Gastroesophageal sphincter (tissue), 4 donors: ENCODE measurements around the gene FAM117A. TPM values are rescaled to one million over a fixed set of nuclear protein-coding genes. Genes with fewer than 3 reads are reported as not detected.
A peak's percentile ranks its signal among the peaks of the same experiment; 100 is the strongest.

Experiments used
- ATAC-seq: fragments of 150-250 bp; one replicate; pipeline ENCODE4 v1.9.1; 2016; ENCODE audit warnings: mild to moderate bottlenecking, moderate library complexity
- H3K27ac ChIP-seq, 4 donors: fragments of 200-600 bp; sonication (generic) in 3 of 4; 1 replicate in 3 of 4; 2 replicates in 1 of 4; pipeline ENCODE4 v1.5.1; 2016 to 2019
- H3K27me3 ChIP-seq: fragments of 200-600 bp; sonication (generic); one replicate; pipeline ENCODE4 v1.5.1; 2019
- H3K36me3 ChIP-seq, 2 donors: fragments of 200-600 bp; sonication (generic); one replicate each; pipeline ENCODE4 v1.5.1; 2019; ENCODE audit warnings: control low read depth in 1 of 2
- H3K4me1 ChIP-seq, 3 donors: fragments of 200-600 bp; sonication (generic); 1 replicate in 2 of 3; 2 replicates in 1 of 3; pipeline ENCODE4 v1.5.1; 2016 to 2019; ENCODE audit warnings: control low read depth in 2 of 3
- H3K4me3 ChIP-seq, 2 donors: fragments of 200-600 bp; sonication (generic); one replicate each; pipeline ENCODE4 v1.5.1; 2019; ENCODE audit warnings: mild to moderate bottlenecking in 1 of 2, moderate library complexity in 1 of 2
- H3K9me3 ChIP-seq, 3 donors: fragments of 200-600 bp; sonication (generic); one replicate each; pipeline ENCODE4 v1.5.1; 2017 to 2019; ENCODE audit warnings: control low read depth in 2 of 3
- EP300 ChIP-seq: sonication (generic); formaldehyde crosslinking; IDR thresholded peaks from one replicate; pipeline ENCODE4 v1.6.1; 2017; ENCODE audit warnings: antibody characterized with exemption, mild to moderate bottlenecking
- POLR2A ChIP-seq, 2 donors: fragments of 450-650 bp; IDR thresholded peaks; one replicate each; pipeline ENCODE4 v1.6.1; 2017; ENCODE audit warnings: antibody characterized with exemption in 2 of 2, mild to moderate bottlenecking in 2 of 2, moderate library complexity in 1 of 2
- POLR2AphosphoS5 ChIP-seq: sonication (generic); formaldehyde crosslinking; IDR thresholded peaks from one replicate; pipeline ENCODE4 v1.6.1; 2017; ENCODE audit warnings: antibody characterized with exemption
- WGBS, 2 donors: methylation state at CpG; one replicate each; pipeline ENCODE4 v1.1.5; 2018; ENCODE audit warnings: low coverage in 1 of 2; 5-methylcytosine and 5-hydroxymethylcytosine counted together
- total RNA-seq, 4 donors: library from RNA; depleted of rRNA; stranded (reverse); fragments of >200 nt; gene quantifications; one replicate each; pipeline ENCODE4 v1.1.0, GENCODE V29; 2016
- TF ChIP-seq, protein P1 (sequence below), 4 experiments: fragments of 200-600 bp in 2 of 4; fragments of 450-650 bp in 2 of 4; sonication (generic) in 1 of 4; IDR thresholded peaks; one replicate each; pipeline ENCODE4 v1.5.1; 2017 to 2019; ENCODE audit warnings: antibody characterized with exemption in 4 of 4, mild to moderate bottlenecking in 2 of 4, moderate library complexity in 2 of 4

The FAM117A gene
- total RNA-seq, 4 donors from 2014 or later, result 12.4 to 39.5 (median 19.8) TPM

DNA sequence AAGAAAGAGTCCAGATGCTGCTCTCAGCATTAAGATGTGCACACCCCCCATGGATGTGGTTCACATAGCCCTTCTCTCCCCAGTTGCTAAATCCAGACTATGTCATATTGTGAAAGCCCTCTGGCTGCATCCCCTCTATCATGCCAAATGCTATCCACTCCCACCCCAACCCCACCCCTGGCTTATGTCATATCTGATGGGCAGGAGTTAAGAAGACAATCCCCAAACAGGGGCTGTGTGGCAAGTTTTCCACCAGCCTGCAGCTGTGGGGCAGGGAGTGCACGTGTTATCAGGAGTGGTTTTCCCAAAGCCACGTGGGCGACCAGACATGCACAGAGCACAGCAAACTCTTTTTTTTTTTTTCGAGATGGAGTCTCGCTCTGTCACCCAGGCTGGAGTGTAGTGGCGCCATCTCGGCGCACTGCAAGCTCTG lies 10.0 kb downstream of the FAM117A start:
- TF ChIP-seq, protein P1, sequence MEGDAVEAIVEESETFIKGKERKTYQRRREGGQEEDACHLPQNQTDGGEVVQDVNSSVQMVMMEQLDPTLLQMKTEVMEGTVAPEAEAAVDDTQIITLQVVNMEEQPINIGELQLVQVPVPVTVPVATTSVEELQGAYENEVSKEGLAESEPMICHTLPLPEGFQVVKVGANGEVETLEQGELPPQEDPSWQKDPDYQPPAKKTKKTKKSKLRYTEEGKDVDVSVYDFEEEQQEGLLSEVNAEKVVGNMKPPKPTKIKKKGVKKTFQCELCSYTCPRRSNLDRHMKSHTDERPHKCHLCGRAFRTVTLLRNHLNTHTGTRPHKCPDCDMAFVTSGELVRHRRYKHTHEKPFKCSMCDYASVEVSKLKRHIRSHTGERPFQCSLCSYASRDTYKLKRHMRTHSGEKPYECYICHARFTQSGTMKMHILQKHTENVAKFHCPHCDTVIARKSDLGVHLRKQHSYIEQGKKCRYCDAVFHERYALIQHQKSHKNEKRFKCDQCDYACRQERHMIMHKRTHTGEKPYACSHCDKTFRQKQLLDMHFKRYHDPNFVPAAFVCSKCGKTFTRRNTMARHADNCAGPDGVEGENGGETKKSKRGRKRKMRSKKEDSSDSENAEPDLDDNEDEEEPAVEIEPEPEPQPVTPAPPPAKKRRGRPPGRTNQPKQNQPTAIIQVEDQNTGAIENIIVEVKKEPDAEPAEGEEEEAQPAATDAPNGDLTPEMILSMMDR (IDR thresholded peaks at IDR 0.05), result no peak
- no peak for TF ChIP-seq EP300
- no peak for TF ChIP-seq POLR2A (IDR thresholded peaks at IDR 0.05)
- TF ChIP-seq POLR2AphosphoS5, result no peak
- H3K9me3 ChIP-seq, result no peaks in the 10 kb centered on the region
- 90% methylated on average over 3 of the region's 8 CpGs; no CpG with 5 or more reads in 1 of the 2 donors for WGBS, 2 donors
- peak overlapping the region in 1 of 4 donors; percentile 43 for H3K27ac ChIP-seq
- no peak overlapping the region for H3K4me3 ChIP-seq
- no peaks in the 10 kb centered on the region for H3K27me3 ChIP-seq
- peaks cover 0 to 64% (median 0%) of the 10 kb centered on the region in 3 donors for H3K4me1 ChIP-seq
- H3K36me3 ChIP-seq, result peaks cover 0 to 9% of the 10 kb centered on the region in 2 donors
- peak; percentile 84 for ATAC-seq

DNA sequence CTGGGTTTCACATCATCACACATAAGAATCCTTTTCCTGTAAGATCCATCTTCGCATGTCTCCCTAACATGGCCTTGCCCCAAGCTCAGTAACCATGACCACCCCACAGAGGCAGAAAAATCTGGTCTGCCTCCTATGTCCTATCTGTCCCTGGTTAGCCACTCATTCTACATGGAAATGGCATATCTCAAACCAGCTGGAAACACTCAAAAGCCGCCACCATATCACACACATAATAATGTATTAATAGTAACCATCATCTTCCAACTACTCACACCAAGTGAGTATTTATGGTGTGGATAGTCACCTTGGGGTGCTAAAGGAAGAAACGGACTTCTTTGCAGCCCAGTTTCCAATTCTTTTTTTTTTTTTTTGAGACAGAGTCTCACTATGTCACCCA lies 11.4 kb downstream of the FAM117A start:
- 67 to 82% methylated on average over 3 of the region's 3 CpGs for WGBS, 2 donors
- no peak for TF ChIP-seq EP300
- TF ChIP-seq, protein P1 (IDR thresholded peaks at IDR 0.05), result no peak
- TF ChIP-seq POLR2A (IDR thresholded peaks at IDR 0.05), result no peak
- Histone ChIP-seq H3K27ac (no peak overlapping the region), H3K36me3 (peaks cover 0 to under 1% of the 10 kb centered on the region in 2 donors), H3K4me3 (no peak overlapping the region), H3K27me3 (no peaks in the 10 kb centered on the region), H3K9me3 (no peaks in the 10 kb centered on the region), H3K4me1 (peaks cover 0 to 56% (median 0%) of the 10 kb centered on the region in 3 donors)
- ATAC-seq, result no peak

DNA sequence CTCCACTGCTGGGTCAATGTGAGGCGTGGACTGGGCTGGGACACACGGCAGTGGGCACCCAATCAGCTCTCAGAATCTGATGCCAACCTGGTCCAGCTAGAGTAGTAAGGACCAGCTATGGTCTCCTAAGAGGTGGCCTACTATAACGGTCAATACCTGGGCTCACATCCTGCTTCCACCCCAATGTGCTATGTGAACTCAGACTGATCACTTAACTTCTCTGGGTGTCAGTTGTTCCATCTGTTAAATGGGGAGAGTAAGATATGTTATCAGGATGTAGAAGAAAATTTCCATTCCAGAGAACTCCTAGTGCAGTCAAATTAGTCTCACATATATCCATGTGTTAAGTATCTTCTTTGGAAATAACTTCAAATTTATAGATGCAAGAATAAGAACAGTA lies 14.2 kb downstream of the FAM117A start:
- no peak for ATAC-seq

DNA sequence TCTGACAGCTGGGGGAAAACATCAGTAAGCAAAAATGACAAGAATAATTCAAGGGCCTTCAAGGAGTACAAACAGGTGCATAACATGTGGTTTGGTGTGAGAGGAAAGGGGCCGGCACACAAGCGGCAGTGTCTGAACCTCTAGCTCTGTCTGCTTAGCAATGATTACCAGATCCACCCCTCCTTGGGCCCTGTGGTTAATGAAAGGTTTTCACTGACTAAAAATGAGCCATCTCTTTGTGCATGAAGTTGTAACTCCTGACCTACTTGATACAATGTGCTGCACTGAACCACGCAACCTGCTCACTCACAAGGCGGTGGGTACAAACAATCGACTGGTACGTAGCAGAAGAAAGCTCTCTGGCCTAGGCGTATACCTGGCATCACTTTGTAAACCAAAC lies 15.1 kb downstream of the FAM117A start:
- TF ChIP-seq, protein P1 (IDR thresholded peaks at IDR 0.05), result no peak
- TF ChIP-seq POLR2A (IDR thresholded peaks at IDR 0.05) (no peak), EP300 (no peak), POLR2AphosphoS5 (no peak)
- H3K27me3 ChIP-seq, result no peaks in the 10 kb centered on the region
- H3K27ac ChIP-seq, result no peak overlapping the region
- H3K4me1 ChIP-seq, result peaks cover 0 to 46% (median 0%) of the 10 kb centered on the region in 3 donors
- H3K9me3 ChIP-seq, result no peaks in the 10 kb centered on the region
- 67 to 96% methylated on average over 3 to 7 of the region's 7 CpGs for WGBS, 2 donors
- no peak overlapping the region for H3K4me3 ChIP-seq
- H3K36me3 ChIP-seq, result no peaks in the 10 kb centered on the region
- ATAC-seq, result no peak

More for the DNA sequence above, 14.2 kb downstream of the FAM117A start:
- WGBS, 2 donors, result 77 to 100% methylated on average over 2 of the region's 3 CpGs
- no peak overlapping the region for H3K27ac ChIP-seq
- no peaks in the 10 kb centered on the region for H3K27me3 ChIP-seq
- H3K36me3 ChIP-seq, result no peaks in the 10 kb centered on the region
- no peak for TF ChIP-seq POLR2AphosphoS5
- TF ChIP-seq, protein P1 (IDR thresholded peaks at IDR 0.05), result no peak
- TF ChIP-seq EP300, result no peak
- TF ChIP-seq POLR2A (IDR thresholded peaks at IDR 0.05), result no peak
- peaks cover 0 to 46% (median 0%) of the 10 kb centered on the region in 3 donors for H3K4me1 ChIP-seq
- H3K4me3 ChIP-seq, result no peak overlapping the region
- H3K9me3 ChIP-seq, result no peaks in the 10 kb centered on the region

DNA sequence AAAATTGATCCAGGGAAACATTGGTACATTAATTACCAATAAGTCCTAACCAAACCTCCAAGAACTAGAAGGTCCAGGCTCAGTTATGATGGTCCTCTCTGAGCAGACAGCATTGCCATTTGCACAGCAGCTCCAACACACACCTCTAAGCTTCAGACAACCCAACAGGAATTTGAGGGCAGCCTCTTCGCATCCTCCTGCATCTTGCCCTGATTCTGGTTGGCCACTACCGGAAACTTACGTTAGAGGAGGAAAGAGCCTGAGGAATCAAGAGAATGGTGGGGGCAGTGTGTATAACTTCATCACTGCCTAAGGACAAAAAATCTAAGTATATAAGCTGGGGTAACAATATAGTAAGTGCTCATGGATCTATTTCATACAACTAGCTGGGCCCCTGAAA lies 15.7 kb downstream of the FAM117A start:
- 73 to 80% methylated on average over 3 of the region's 3 CpGs for WGBS, 2 donors
- ATAC-seq, result no peak
- H3K36me3 ChIP-seq, result no peaks in the 10 kb centered on the region
- no peak overlapping the region for H3K4me3 ChIP-seq
- TF ChIP-seq EP300, result no peak
- TF ChIP-seq, protein P1 (IDR thresholded peaks at IDR 0.05), result no peak
- TF ChIP-seq POLR2A (IDR thresholded peaks at IDR 0.05), result no peak
- no peak for TF ChIP-seq POLR2AphosphoS5
- H3K4me1 ChIP-seq, result peaks cover 0 to 48% (median under 1%) of the 10 kb centered on the region in 3 donors
- H3K9me3 ChIP-seq, result no peaks in the 10 kb centered on the region
- no peaks in the 10 kb centered on the region for H3K27me3 ChIP-seq
- H3K27ac ChIP-seq, result no peak overlapping the region
